ENCODE results near the gene STAB1.

- TF ChIP-seq CTCF (IDR thresholded peaks at IDR 0.05) = no peak
- no peak for TF ChIP-seq POLR2AphosphoS5 (IDR thresholded peaks at IDR 0.05)
- TF ChIP-seq POLR2A (IDR thresholded peaks at IDR 0.05) = no peak
Measured at GRCh38 chr3:52541050-52541449, 45.9 kb downstream of the STAB1 start.
